Hepatocyte (in vitro differentiated cells): ENCODE data around the gene TMEM156. TPM values are rescaled to one million over a fixed set of nuclear protein-coding genes. Genes with fewer than 3 reads are reported as not detected.

Source experiments
- DNase-seq: peaks from one replicate; pipeline ENCODE4 v3.0.0-alpha.2; 2016; ENCODE audit warnings: low spot score
- H2AFZ ChIP-seq: fragments of 200-600 bp; sonication (generic); 2 replicates; pipeline ENCODE4 v1.6.0; 2016; ENCODE audit warnings: antibody characterized with exemption, mild to moderate bottlenecking
- H3K27ac ChIP-seq: fragments of 200-600 bp; sonication (generic); 2 replicates; pipeline ENCODE4 v1.5.1; 2016; ENCODE audit warnings: mild to moderate bottlenecking
- H3K27me3 ChIP-seq: fragments of 200-600 bp; sonication (generic); 2 replicates; pipeline ENCODE4 v1.6.1; 2016
- H3K36me3 ChIP-seq: fragments of 200-600 bp; sonication (generic); replicated peaks from 2 replicates; pipeline ENCODE4 v1.5.1; 2016; ENCODE audit warnings: low read depth; ENCODE audit not compliant: insufficient read depth
- H3K4me1 ChIP-seq: fragments of 200-600 bp; sonication (generic); 2 replicates; pipeline ENCODE4 v1.5.1; 2016; ENCODE audit warnings: mild to moderate bottlenecking, moderate library complexity; ENCODE audit not compliant: insufficient read depth
- H3K4me2 ChIP-seq: fragments of 200-600 bp; sonication (generic); 2 replicates; pipeline ENCODE4 v1.6.0; 2016
- H3K4me3 ChIP-seq: fragments of 200-600 bp; sonication (generic); 2 replicates; pipeline ENCODE4 v1.5.1; 2016; ENCODE audit warnings: mild to moderate bottlenecking
- H3K79me2 ChIP-seq: fragments of 200-600 bp; sonication (generic); 2 replicates; pipeline ENCODE4 v1.6.0; 2017; ENCODE audit warnings: mild to moderate bottlenecking
- H3K9me2 ChIP-seq: fragments of 200-600 bp; sonication (generic); replicated peaks from 2 replicates; pipeline ENCODE4 v1.6.0; 2017; ENCODE audit warnings: mild to moderate bottlenecking; ENCODE audit not compliant: insufficient read depth
- H3K9me3 ChIP-seq: fragments of 200-600 bp; sonication (generic); 2 replicates; pipeline ENCODE4 v1.5.1; 2016; ENCODE audit warnings: low read depth, mild to moderate bottlenecking
- H4K20me1 ChIP-seq: fragments of 200-600 bp; sonication (generic); 2 replicates; pipeline ENCODE4 v1.6.0; 2016; ENCODE audit warnings: mild to moderate bottlenecking; ENCODE audit not compliant: insufficient read depth, poor library complexity, severe bottlenecking
- EZH2 ChIP-seq: fragments of 200-600 bp; sonication (generic); IDR thresholded peaks from 2 replicates; pipeline ENCODE4 v1.6.1; 2016; ENCODE audit warnings: antibody characterized with exemption, mild to moderate bottlenecking, borderline replicate concordance
- EZH2phosphoT487 ChIP-seq: fragments of 200-600 bp; sonication (generic); IDR thresholded peaks from one replicate; pipeline ENCODE4 v1.6.1; 2018; ENCODE audit warnings: antibody characterized with exemption, mild to moderate bottlenecking, low read depth, moderate library complexity; ENCODE audit not compliant: unreplicated experiment, severe bottlenecking
- whole genome bisulfite sequencing: methylation state at CpG from one replicate; pipeline ENCODE4 v1.1.6; 2016; ENCODE audit warnings: low lambda C conversion rate; ENCODE audit errors: missing lambda C conversion rate; 5-methylcytosine and 5-hydroxymethylcytosine counted together
- polyA plus RNA-seq: library from polyadenylated mRNA; unstranded; fragments of >200 nt; fragmentation: Nextera tagmentation; extraction: Ambion mirVana; gene quantifications from 2 replicates; pipeline ENCODE4 v1.2.1, GENCODE V29; 2016
- total RNA-seq: library from RNA; depleted of rRNA; stranded (reverse); fragments of >200 nt; gene quantifications from 2 replicates; pipeline ENCODE4 v1.2.3, GENCODE V29; 2014
- TF ChIP-seq, protein P1 (sequence below): fragments of 200-600 bp; sonication (generic); IDR thresholded peaks from 2 replicates; pipeline ENCODE4 v1.5.1; 2016; ENCODE audit warnings: antibody characterized with exemption, mild to moderate bottlenecking; ENCODE audit not compliant: poor library complexity

The TMEM156 gene
- total and polyA plus RNA-seq, 2 experiments from 2014 or later, result 1.3 TPM; not detected in 1

DNA sequence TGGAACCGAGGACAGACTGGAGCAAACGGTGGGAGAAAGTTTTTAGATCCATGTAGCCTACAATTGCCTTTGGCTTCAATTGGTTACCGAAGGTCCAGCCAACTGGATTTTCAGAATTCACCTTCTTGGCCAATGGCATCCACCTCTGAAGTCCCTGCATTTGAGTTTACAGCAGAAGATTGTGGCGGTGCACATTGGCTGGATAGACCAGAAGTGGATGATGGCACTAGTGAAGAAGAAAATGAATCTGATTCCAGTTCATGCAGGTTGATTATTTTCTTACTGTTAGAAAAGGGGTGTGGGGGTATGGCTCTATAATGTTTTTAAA lies 30.5 kb upstream of the TMEM156 start:
- no peak overlapping the region for H3K4me3 ChIP-seq
- no peaks in the 10 kb centered on the region for H4K20me1 ChIP-seq
- H3K36me3 ChIP-seq, result no peaks in the 10 kb centered on the region
- no peak for TF ChIP-seq EZH2phosphoT487
- TF ChIP-seq EZH2, result no peak
- TF ChIP-seq, protein P1, sequence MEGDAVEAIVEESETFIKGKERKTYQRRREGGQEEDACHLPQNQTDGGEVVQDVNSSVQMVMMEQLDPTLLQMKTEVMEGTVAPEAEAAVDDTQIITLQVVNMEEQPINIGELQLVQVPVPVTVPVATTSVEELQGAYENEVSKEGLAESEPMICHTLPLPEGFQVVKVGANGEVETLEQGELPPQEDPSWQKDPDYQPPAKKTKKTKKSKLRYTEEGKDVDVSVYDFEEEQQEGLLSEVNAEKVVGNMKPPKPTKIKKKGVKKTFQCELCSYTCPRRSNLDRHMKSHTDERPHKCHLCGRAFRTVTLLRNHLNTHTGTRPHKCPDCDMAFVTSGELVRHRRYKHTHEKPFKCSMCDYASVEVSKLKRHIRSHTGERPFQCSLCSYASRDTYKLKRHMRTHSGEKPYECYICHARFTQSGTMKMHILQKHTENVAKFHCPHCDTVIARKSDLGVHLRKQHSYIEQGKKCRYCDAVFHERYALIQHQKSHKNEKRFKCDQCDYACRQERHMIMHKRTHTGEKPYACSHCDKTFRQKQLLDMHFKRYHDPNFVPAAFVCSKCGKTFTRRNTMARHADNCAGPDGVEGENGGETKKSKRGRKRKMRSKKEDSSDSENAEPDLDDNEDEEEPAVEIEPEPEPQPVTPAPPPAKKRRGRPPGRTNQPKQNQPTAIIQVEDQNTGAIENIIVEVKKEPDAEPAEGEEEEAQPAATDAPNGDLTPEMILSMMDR, result no peak
- H3K27me3 ChIP-seq, result no peaks in the 10 kb centered on the region
- DNase-seq, result no peak
- H3K4me1 ChIP-seq, result peaks cover 4% of the 10 kb centered on the region
- peak overlapping the region; percentile 63 for H3K4me2 ChIP-seq
- H3K27ac ChIP-seq, result no peak overlapping the region
- 55% methylated on average over 4 of the region's 4 CpGs for WGBS
- peaks cover 49% of the 10 kb centered on the region for H3K79me2 ChIP-seq
- no peaks in the 10 kb centered on the region for H3K9me3 ChIP-seq
- H2AFZ ChIP-seq, result no peak overlapping the region
- no peaks in the 10 kb centered on the region for H3K9me2 ChIP-seq

DNA sequence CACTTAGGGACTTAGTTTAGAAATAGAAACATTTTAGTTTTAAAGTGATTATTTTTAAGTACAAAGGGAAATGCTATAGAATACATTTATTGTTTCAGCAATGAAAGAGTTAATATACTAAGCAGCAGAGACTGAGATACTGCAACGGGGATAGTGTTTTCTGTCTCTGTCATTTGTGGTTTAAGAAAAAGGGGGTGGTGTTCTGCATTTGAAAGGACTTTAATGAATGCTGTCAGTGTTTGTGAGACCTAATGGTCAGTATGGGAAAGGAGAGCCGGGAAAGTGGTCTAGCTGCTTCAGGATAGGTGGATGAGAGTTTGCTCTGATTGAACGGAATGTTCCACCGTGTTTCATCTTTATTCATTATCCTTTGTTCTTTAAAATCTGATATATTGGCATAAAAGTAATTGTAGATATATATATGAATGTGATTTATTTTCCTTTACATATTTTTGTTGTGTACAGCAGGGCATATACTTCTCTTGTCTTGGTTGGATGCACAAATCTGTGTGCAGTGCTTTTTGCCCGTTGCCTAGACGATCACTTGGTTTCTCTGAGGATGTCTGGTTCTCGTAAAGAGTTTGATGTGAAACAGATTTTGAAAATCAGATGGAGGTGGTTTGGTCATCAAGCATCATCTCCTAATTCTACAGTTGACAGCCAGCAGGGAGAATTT lies 30.0 kb upstream of the TMEM156 start, which contains the start of gene KLHL5:
Gene KLHL5, plus strand, starts transcription at position 139 of the 676 bp plus-strand sequence. Its CDS starts 421 bp downstream, at position 560.
- Histone ChIP-seq H3K4me3 (no peak within 1 kb of the TSS), H3K36me3 (no peaks in the 10 kb centered on the region), H3K79me2 (peaks cover 54% of the 10 kb centered on the region), H2AFZ (no peak within 1 kb of the TSS), H3K4me2 (peak within 1 kb of the TSS; percentile 63), H4K20me1 (no peaks in the 10 kb centered on the region), H3K4me1 (peaks cover 4% of the 10 kb centered on the region), H3K27ac (no peak within 1 kb of the TSS), H3K27me3 (no peaks in the 10 kb centered on the region), H3K9me2 (no peaks in the 10 kb centered on the region), H3K9me3 (no peaks in the 10 kb centered on the region)
- TF ChIP-seq, protein P1, result no peak
- TF ChIP-seq EZH2phosphoT487 (no peak), EZH2 (no peak)
- DNase-seq, result no peak
- 27% methylated on average over 7 of the region's 7 CpGs for WGBS

DNA sequence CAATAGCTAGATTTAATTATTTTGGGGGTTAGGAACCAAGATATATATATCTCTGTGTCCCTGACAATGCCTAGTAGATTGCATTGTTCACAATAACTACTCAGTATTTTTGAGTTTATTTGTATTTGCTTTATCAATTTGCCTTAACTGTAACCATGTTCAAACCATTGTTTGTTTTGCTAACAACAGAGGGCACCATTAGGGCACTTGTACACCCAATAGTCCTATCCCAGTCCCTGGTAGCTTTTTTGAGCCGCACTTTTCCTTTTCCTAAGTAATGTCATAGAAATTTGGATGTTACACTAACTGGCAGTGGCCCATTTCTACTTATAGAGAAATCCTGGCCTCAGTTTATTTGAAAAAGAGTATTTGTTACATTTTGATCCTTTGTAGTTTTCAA lies 29.2 kb upstream of the TMEM156 start:
- Histone ChIP-seq H3K9me2 (no peaks in the 10 kb centered on the region), H3K4me3 (no peak overlapping the region), H3K27me3 (no peaks in the 10 kb centered on the region), H3K9me3 (no peaks in the 10 kb centered on the region), H4K20me1 (no peaks in the 10 kb centered on the region), H3K4me1 (peaks cover 4% of the 10 kb centered on the region), H3K27ac (no peak overlapping the region), H3K4me2 (no peak overlapping the region), H3K36me3 (no peaks in the 10 kb centered on the region), H2AFZ (no peak overlapping the region), H3K79me2 (peaks cover 61% of the 10 kb centered on the region)
- TF ChIP-seq, protein P1, result no peak
- no peak for TF ChIP-seq EZH2
- TF ChIP-seq EZH2phosphoT487, result no peak
- WGBS, result 94% methylated on average over 1 of the region's 1 CpG
- DNase-seq, result no peak
